Measurements from ENCODE around the gene TSPAN8.
"Not testable (repeated sequence)": the region's sequence is repeated elsewhere in the genome, so short reads cannot be mapped to it uniquely, and the experiment has no call there.

Gene TSPAN8

GRCh38 chr12:71157601-71158233, at the start of gene TSPAN8:
Gene TSPAN8, minus strand, starts transcription at chr12:71157999. Its CDS starts 321 bp downstream, at chr12:71157678.
- DNase-seq = no peak

- DNase-seq = no peak
Observed at GRCh38 chr12:71201136-71201679, 43.4 kb upstream of the TSPAN8 start.

- no peak for DNase-seq
Observed at GRCh38 chr12:71200706-71201105, 42.9 kb upstream of the TSPAN8 start.

GRCh38 chr12:71197460-71197859, 39.7 kb upstream of the TSPAN8 start:
- no peak for DNase-seq

- DNase-seq = no peak
Observed at GRCh38 chr12:71195338-71195896, 37.6 kb upstream of the TSPAN8 start.

- DNase-seq = no peak
Observed at GRCh38 chr12:71194657-71195056, 36.9 kb upstream of the TSPAN8 start.

GRCh38 chr12:71193041-71193440, 35.2 kb upstream of the TSPAN8 start:
- DNase-seq = no peak

- DNase-seq = no peak
Observed at GRCh38 chr12:71191509-71192196, 33.9 kb upstream of the TSPAN8 start.

GRCh38 chr12:71190822-71191221, 33.0 kb upstream of the TSPAN8 start:
- DNase-seq = no peak

GRCh38 chr12:71187379-71187778, 29.6 kb upstream of the TSPAN8 start:
- DNase-seq = no peak

GRCh38 chr12:71186571-71187288, 28.9 kb upstream of the TSPAN8 start:
- DNase-seq = no peak

- no peak for DNase-seq
Observed at GRCh38 chr12:71183846-71184245, 26.0 kb upstream of the TSPAN8 start.

GRCh38 chr12:71183018-71183417, 25.2 kb upstream of the TSPAN8 start:
- DNase-seq = no peak

- DNase-seq = no peak
Observed at GRCh38 chr12:71178162-71178561, 20.4 kb upstream of the TSPAN8 start.

GRCh38 chr12:71174825-71175224, 17.0 kb upstream of the TSPAN8 start:
- DNase-seq = no peak

GRCh38 chr12:71174146-71174545, 16.3 kb upstream of the TSPAN8 start:
- DNase-seq = no peak

- no peak for DNase-seq
Observed at GRCh38 chr12:71170456-71170855, 12.7 kb upstream of the TSPAN8 start.

- DNase-seq = no peak
Observed at GRCh38 chr12:71169286-71169685, 11.5 kb upstream of the TSPAN8 start.

GRCh38 chr12:71166862-71167496, 9.2 kb upstream of the TSPAN8 start:
- DNase-seq = no peak

- DNase-seq = no peak
Observed at GRCh38 chr12:71166280-71166679, 8.5 kb upstream of the TSPAN8 start.

GRCh38 chr12:71165780-71166179, 8.0 kb upstream of the TSPAN8 start:
- DNase-seq = not testable (repeated sequence)

GRCh38 chr12:71164568-71165197, 6.9 kb upstream of the TSPAN8 start:
- no peak for DNase-seq
